ENCODE results near the gene COMT.

DNA sequence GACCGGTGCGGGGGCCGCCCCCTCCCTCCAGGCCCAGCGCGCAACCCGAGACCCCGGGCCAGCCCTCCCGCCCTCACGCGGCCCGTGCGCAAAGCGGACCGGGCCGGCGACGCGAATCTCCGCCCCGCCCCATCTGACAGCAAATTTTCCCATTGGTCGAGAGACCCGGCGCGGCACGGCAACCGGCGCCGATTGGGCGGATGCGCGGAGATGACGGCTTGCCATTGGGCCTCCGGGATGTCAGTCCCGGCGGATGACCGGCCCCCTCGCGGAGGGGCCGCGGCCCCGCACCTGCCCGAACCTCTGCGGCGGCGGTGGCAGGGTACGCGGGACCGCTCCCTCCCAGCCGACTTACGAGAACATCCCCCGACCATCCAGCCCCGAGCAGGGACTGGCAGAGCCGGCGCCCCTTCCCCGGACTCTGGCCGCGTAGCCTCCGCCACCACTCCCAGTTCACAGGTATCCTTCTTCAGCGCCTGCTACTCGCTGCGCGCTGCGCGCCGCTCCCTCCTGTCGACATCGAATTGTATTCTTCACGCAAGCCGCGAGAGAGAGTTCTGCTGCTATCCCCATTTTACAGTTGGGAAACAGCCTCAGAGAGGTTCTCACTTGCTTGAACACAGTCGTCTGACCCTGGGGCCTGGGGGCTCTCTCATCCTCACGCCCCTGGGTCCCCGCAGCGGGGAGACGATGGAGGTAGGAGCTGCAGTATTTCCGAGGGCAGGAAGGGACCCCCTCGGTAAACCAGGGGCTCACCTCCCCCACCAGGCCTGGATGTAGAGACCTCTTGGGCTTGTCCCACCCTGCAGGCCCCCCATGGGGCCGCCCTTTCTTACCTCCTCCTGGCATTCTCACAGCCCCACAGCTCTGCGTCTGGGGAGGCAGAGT is 75.4 kb downstream of the COMT start, which contains the start of gene ARVCF:
- TF ChIP-seq, protein P1, sequence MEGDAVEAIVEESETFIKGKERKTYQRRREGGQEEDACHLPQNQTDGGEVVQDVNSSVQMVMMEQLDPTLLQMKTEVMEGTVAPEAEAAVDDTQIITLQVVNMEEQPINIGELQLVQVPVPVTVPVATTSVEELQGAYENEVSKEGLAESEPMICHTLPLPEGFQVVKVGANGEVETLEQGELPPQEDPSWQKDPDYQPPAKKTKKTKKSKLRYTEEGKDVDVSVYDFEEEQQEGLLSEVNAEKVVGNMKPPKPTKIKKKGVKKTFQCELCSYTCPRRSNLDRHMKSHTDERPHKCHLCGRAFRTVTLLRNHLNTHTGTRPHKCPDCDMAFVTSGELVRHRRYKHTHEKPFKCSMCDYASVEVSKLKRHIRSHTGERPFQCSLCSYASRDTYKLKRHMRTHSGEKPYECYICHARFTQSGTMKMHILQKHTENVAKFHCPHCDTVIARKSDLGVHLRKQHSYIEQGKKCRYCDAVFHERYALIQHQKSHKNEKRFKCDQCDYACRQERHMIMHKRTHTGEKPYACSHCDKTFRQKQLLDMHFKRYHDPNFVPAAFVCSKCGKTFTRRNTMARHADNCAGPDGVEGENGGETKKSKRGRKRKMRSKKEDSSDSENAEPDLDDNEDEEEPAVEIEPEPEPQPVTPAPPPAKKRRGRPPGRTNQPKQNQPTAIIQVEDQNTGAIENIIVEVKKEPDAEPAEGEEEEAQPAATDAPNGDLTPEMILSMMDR (IDR thresholded peaks at IDR 0.05) = no peak
- TF ChIP-seq POLR2AphosphoS5 (IDR thresholded peaks at IDR 0.05; ENCODE audit: low read depth, low read length) (no peak), REST (IDR thresholded peaks at IDR 0.05; ENCODE audit: insufficient read depth in 1 of 2, low read depth in 2 of 2, low read length in 1 of 2) (no peak)

All from Panc1 (cell line).